ENCODE measurements around the gene ATP6AP2. TPM values are rescaled to one million over a fixed set of nuclear protein-coding genes. Genes with fewer than 3 reads are reported as not detected.
"Not testable (repeated sequence)": the region's sequence is repeated elsewhere in the genome, so short reads cannot be mapped to it uniquely, and the experiment has no call there.

Gene ATP6AP2
- polyA plus RNA-seq, 1 donor (not counting 4 experiments of a cell fraction or from before 2014, with no cell fraction given) = 176 TPM

DNA sequence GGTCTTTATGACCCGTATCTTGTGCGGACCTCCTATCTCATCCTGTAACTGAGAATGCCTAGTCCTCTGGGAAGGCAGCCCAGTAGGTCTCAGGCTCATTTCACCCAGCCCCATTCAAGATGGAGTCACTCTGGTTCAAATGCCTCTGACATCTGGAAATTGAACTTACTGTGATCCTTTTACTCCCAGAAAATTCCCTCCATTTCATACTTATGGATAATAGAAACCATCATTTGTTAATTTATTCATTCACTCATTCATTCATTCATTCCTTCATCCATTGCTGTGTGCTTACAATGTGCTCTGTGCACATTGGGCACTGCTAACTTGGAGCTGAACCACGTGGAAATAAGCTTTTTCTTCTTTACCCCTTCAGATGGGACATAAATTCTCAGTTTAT lies 9.2 kb upstream of the ATP6AP2 start:
- no peak for TF ChIP-seq CTCF (optimal IDR thresholded peaks at IDR 0.05 in 1 of 3, IDR thresholded peaks at IDR 0.05 in 1 of 3, conservative IDR thresholded peaks at IDR 0.05 in 1 of 3; ENCODE audit: extremely low read depth in 1 of 3, insufficient read depth in 2 of 3, low read length in 3 of 3)
- Histone ChIP-seq H3K36me3 (ENCODE audit: control insufficient read depth in 2 of 2, extremely low read depth in 1 of 2, insufficient read depth in 2 of 2, low read length in 2 of 2) (no peaks in the 10 kb centered on the region), H3K9me1 (ENCODE audit: control insufficient read depth, extremely low read depth, insufficient read depth, low read length) (no peaks in the 10 kb centered on the region), H3K4me2 (ENCODE audit: control insufficient read depth, extremely low read depth, insufficient read depth, low read depth, low read length) (no peak overlapping the region), H3K4me3 (ENCODE audit: control insufficient read depth in 2 of 3, extremely low read depth in 1 of 3, insufficient read depth in 2 of 3, low read depth in 1 of 3, low read length in 3 of 3) (no peak overlapping the region), H4K20me1 (ENCODE audit: control insufficient read depth, extremely low read depth, insufficient read depth, low read length) (no peaks in the 10 kb centered on the region), H2AFZ (ENCODE audit: control insufficient read depth, low read length) (no peak overlapping the region), H3K9ac (ENCODE audit: control insufficient read depth, extremely low read depth, insufficient read depth, low read length) (no peak overlapping the region), H3K27me3 (ENCODE audit: control insufficient read depth, extremely low read depth, insufficient read depth, low read length) (peaks cover 5% of the 10 kb centered on the region), H3K4me1 (ENCODE audit: control insufficient read depth, extremely low read depth, insufficient read depth, low read length) (no peaks in the 10 kb centered on the region), H3K27ac (ENCODE audit: control insufficient read depth, insufficient read depth, low read length) (no peak overlapping the region), H3K79me2 (ENCODE audit: control insufficient read depth, insufficient read depth, low read length) (no peaks in the 10 kb centered on the region), H3K9me3 (ENCODE audit: control insufficient read depth, low read depth, low read length) (no peaks in the 10 kb centered on the region)
- DNase-seq (ENCODE audit: low read depth, low spot score) = no peak
- dilution Hi-C loops (cut with MboI; ENCODE audit: extremely low pct_ligation_motif_present, low sequenced_read_pairs) = no loop called here
- no peak for FAIRE-seq

GRCh38 chrX:40573763-40574162 lies 7.0 kb upstream of the ATP6AP2 start:
- no peak overlapping the region for H3K4me3 ChIP-seq (ENCODE audit: control insufficient read depth in 2 of 3, extremely low read depth in 1 of 3, insufficient read depth in 2 of 3, low read depth in 1 of 3, low read length in 3 of 3)
- FAIRE-seq = no peak
- no peaks in the 10 kb centered on the region for H3K79me2 ChIP-seq (ENCODE audit: control insufficient read depth, insufficient read depth, low read length)
- H3K27me3 ChIP-seq (ENCODE audit: control insufficient read depth, extremely low read depth, insufficient read depth, low read length) = peaks cover 5% of the 10 kb centered on the region
- dilution Hi-C loops (cut with MboI; ENCODE audit: extremely low pct_ligation_motif_present, low sequenced_read_pairs) = no loop called here
- H3K9me3 ChIP-seq (ENCODE audit: control insufficient read depth, low read depth, low read length) = no peaks in the 10 kb centered on the region
- TF ChIP-seq CTCF (optimal IDR thresholded peaks at IDR 0.05 in 1 of 3, IDR thresholded peaks at IDR 0.05 in 1 of 3, conservative IDR thresholded peaks at IDR 0.05 in 1 of 3; ENCODE audit: extremely low read depth in 1 of 3, insufficient read depth in 2 of 3, low read length in 3 of 3) (peak; percentile 53 to 90 (median 60)), EZH2 (IDR thresholded peaks at IDR 0.05; ENCODE audit: low read length) (no peak)
- no peak overlapping the region for H3K27ac ChIP-seq (ENCODE audit: control insufficient read depth, insufficient read depth, low read length)
- H3K4me1 ChIP-seq (ENCODE audit: control insufficient read depth, extremely low read depth, insufficient read depth, low read length) = no peaks in the 10 kb centered on the region
- H4K20me1 ChIP-seq (ENCODE audit: control insufficient read depth, extremely low read depth, insufficient read depth, low read length) = no peaks in the 10 kb centered on the region
- H3K9me1 ChIP-seq (ENCODE audit: control insufficient read depth, extremely low read depth, insufficient read depth, low read length) = no peaks in the 10 kb centered on the region
- no peak for DNase-seq (ENCODE audit: low read depth, low spot score)
- H3K4me2 ChIP-seq (ENCODE audit: control insufficient read depth, extremely low read depth, insufficient read depth, low read depth, low read length) = no peak overlapping the region
- no peaks in the 10 kb centered on the region for H3K36me3 ChIP-seq (ENCODE audit: control insufficient read depth in 2 of 2, extremely low read depth in 1 of 2, insufficient read depth in 2 of 2, low read length in 2 of 2)
- H3K9ac ChIP-seq (ENCODE audit: control insufficient read depth, extremely low read depth, insufficient read depth, low read length) = no peak overlapping the region
- H2AFZ ChIP-seq (ENCODE audit: control insufficient read depth, low read length) = no peak overlapping the region

- H2AFZ ChIP-seq (ENCODE audit: control insufficient read depth, low read length); H3K9me1 ChIP-seq (ENCODE audit: control insufficient read depth, extremely low read depth, insufficient read depth, low read length); H3K27me3 ChIP-seq (ENCODE audit: control insufficient read depth, extremely low read depth, insufficient read depth, low read length); dilution Hi-C loops (cut with MboI; ENCODE audit: extremely low pct_ligation_motif_present, low sequenced_read_pairs); H3K36me3 ChIP-seq (ENCODE audit: control insufficient read depth in 2 of 2, extremely low read depth in 1 of 2, insufficient read depth in 2 of 2, low read length in 2 of 2); DNase-seq (ENCODE audit: low read depth, low spot score); H4K20me1 ChIP-seq (ENCODE audit: control insufficient read depth, extremely low read depth, insufficient read depth, low read length); H3K4me2 ChIP-seq (ENCODE audit: control insufficient read depth, extremely low read depth, insufficient read depth, low read depth, low read length); H3K9me3 ChIP-seq (ENCODE audit: control insufficient read depth, low read depth, low read length); FAIRE-seq; H3K79me2 ChIP-seq (ENCODE audit: control insufficient read depth, insufficient read depth, low read length); H3K27ac ChIP-seq (ENCODE audit: control insufficient read depth, insufficient read depth, low read length); H3K4me1 ChIP-seq (ENCODE audit: control insufficient read depth, extremely low read depth, insufficient read depth, low read length); H3K4me3 ChIP-seq (ENCODE audit: control insufficient read depth in 2 of 3, extremely low read depth in 1 of 3, insufficient read depth in 2 of 3, low read depth in 1 of 3, low read length in 3 of 3); H3K9ac ChIP-seq (ENCODE audit: control insufficient read depth, extremely low read depth, insufficient read depth, low read length): not testable (repeated sequence)
Observed at GRCh38 chrX:40575411-40575810, 5.4 kb upstream of the ATP6AP2 start.
